Measurements from ENCODE around the gene NFIX.

The NFIX gene

DNA sequence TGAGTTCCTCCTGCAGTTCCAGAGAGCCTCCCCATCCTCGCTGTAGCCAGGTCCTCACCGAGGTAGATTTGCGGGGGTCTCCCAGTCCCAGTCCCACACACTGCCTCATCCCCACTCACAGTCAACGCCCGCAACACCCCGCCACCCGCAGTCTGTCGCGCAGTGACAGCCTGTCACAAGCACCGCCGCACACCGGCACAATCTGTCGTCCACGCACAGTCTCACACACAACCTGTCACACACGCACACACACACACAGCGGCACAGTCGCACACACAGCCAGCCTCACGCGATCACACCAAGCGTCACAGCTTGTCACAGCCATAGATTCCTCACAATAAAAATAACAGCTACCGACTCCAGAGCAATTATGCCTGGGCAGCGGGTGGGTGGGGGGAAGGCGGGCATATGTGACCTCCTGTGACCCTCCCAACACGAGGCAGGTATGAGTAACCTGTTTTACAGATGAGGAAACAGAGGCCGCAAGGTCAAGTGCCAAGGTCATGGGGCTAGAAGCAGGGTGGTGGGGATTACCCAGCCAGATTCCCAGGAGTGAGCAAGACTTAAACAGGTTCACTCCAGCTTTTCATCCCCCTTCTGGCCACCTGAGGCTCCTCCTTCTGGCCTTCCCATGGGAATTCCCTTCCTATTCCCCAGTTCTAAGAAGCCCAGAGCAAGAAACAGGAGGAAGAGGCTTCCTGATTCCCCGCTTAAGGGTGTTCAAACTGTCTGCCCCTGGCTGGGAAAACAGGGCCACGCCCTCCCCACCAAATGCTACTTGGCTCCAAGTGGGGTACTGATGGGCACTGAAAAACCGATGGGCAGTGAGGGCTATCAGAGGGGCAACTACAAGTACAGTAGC is 13.9 kb downstream of the NFIX start:
- DNase-seq: no peak

- DNase-seq: peak; percentile 51
Measured at GRCh38 chr19:13010038-13010991, 15.0 kb downstream of the NFIX start.

- DNase-seq: no peak
Measured at GRCh38 chr19:13010992-13011652, 15.8 kb downstream of the NFIX start.

DNA sequence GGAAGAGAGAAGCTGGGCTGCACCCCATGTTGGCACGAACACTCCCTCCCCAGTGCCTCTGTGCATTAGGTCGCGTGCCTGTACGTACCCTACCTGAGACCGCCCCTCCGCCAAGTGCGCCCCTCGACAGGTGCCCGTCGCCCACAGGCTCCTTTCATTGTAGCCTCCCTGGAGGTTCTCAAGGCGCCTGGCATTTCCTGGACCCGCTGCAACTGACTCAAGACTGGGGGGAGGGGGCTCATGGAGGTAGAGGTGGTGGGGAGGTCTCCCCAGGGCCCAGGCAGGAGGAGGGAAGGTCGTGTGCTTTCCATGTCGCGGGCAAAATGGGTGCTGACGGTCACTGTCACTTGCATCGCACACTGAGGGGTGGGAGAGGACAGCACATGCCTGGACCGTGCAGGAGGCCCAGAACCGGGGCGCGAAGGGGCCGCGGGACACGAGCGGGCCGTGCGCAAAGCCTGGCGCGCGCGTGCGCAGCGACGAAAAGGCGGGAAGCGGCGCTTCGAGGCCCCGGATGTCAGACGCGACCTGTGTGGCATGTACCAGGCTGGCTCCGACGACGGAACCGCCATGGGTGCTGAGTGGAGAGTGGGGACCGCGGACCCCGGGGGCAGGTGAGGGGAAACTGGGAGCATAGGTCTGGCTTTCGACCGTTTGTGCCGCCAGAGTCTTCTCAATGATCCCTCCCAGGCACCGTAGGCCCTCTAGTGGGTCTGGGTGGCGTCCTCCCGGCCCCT is 16.5 kb downstream of the NFIX start:
- peak; percentile 49 for DNase-seq

DNA sequence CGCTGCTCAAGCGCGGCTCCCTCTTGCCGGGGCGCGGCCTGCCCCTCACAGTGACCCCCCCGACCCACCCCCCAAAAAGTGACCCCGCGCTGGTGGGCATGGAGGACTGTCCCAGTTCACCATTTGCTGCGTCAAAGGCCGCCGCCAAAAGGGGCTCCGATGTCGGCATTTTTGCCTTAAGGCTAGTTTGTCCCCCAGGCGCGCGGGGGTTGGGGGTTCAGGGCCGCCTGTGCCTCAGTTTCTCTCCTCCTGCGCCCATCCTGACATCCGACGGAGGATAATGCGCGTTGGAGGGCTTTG is 17.1 kb downstream of the NFIX start:
- DNase-seq: no peak

DNA sequence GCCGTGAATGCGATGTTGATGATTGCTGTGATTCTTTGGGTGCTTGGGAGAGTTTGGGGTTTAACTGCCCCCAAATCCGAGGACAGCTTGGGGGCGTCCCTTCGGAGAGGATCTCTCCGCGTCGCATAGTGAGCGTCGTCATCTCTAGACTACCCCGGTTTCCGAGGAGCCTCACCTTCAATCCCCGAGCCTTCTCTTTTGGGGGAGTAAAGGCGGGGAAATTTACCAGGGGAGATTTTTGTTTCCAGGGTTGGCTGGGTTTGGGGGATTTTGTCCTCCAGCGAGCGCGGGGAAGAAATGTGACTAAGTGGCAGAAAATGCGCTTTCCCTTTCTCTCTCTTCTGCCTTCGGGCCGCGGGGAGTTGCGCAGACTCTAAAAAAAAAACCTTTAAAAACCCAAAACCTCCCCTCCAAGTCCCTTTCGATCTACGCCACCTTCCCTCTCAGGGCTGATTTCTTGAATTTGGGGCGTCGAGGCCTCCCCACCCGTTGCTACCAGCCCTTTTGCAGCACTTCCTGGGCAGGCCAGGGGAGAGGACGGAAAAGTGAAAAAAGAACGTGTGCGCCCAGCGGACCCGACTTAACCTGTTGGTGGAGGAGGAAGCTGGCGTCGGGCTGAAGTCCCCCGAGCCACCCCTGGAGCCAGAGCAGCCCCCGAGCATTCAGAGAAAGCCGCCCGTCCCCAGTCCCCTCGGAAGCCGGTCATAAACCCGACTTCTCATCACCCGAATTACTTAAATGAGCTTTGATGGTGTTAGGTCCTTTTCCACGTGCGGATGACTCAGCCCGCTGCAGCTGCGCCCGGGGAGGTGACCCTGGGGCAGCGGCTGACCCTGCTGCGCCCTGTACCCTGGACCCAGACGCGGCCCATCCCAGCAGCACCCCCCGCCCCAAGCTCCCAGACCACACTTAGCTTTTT is 17.7 kb downstream of the NFIX start:
- DNase-seq: peak; percentile 65

GRCh38 chr19:13013649-13014048 is 18.4 kb downstream of the NFIX start:
- no peak for DNase-seq

DNA sequence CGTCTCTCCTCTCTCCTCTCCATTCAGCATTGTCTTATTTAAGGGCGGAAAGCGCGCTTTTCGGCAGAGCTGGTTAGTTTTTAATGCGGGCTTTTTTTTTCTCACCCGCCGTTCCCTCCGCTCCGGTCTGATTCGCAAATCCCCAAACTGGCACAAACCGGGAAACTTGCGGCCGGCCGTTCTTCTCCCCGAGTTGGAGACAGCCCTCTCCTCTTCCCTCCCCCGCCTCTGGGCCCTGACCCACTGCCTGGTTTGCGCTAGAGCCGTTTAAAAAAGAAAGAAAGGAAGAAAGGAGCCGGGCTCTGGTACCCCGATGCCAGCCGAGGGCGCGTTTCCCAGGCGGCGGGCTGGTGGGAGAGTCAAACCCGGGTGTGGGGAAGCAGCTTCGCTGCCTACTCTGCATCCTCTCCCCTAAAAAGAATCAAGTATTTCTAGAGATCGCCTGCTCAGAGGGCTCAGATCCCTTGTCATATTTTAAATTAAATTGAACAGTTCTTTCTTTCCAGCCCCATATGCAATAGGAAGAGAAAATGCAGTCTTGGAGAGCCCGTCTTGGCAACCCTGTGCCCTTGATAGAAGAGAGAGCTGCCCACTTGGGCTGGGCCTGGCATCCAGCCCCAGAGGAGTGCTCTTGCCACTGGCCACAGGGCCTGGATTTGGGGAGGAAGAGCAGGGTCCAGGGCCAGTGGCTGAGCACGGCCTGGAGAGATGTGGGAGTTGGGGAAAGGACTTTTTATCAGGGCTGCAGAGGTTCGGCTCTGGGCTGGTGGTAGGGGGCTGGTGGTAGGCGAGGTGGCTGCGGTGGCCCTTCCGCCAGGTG is 19.0 kb downstream of the NFIX start:
- DNase-seq: peak; percentile 69

DNA sequence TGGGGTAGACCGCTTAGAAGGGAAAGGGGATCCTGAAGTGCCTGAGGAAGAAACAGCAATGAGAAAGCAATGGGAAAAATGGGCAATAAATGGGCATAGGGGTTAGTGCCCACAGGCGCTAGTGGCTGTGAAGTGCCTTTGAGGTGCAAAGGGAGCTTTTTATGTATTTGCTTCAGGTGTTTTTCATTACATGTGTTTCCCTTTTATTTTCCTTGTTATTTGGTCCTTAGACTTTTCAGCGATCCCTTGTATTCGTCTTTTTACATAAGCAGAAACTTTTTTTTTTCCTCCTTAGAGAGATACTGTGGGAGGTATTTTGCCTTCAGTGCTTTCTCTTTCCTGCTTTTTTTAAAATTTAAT is 19.6 kb downstream of the NFIX start:
- no peak for DNase-seq

DNA sequence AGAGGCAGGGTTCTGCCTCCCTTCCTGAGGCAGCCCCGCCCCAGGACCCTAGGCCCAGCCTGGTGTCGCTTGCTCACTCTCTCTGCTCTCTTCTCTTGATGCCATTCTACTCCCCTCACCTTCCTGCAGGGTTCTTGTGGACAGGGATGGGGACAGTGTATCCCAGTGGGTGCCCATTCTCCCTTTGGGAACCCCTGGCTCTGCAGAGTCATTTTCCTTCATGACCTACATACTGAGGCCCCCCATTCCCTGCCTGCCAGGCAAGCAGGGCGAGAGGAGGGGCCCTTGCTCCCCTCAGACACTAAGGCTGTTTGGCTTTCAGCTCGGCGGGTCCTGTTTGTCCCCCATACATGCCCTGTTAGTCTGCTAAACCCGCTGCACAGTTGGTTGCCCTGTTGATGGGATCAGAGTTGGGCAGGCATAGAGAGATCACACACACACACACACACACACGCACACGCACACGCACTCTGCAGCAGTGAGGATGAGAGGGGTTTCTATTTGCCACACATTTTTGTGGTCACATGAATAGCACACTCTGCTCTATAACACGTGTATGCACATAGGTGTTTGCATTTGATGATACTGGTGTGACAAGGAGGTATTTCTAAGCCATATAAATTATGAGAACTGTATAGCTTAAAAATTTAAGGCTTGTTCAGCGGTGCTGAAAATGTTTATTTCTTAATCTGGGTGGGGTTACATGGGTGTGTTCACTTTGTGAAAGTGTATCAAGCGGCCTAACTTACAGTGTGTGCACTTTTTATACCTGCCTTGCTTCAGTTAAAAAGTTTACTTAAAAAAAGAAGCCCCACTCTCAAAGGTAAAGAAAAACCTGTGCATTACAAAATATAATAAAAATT is 20.3 kb downstream of the NFIX start:
- no peak for DNase-seq

DNA sequence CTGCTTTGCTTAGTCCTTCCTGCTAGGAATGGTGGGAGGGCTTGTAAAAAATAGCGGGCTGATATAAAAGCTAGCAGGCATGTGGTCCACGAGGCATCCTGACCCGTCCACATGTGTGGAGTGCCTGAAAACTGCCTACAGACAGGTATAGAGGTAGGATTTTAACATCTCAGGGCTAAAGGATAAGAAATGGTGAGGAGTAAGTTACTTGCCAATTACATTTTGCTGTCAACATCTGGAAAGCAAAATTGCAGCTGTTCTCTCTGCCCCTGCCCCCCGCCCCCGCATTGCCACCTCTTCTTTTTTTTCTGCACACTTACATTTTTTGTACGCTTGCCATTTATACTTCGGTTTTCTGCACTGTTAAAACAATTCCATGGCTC is 21.0 kb downstream of the NFIX start:
- no peak for DNase-seq

- peak; percentile 50 for DNase-seq
Measured at GRCh38 chr19:13016628-13017305, 21.5 kb downstream of the NFIX start.

DNA sequence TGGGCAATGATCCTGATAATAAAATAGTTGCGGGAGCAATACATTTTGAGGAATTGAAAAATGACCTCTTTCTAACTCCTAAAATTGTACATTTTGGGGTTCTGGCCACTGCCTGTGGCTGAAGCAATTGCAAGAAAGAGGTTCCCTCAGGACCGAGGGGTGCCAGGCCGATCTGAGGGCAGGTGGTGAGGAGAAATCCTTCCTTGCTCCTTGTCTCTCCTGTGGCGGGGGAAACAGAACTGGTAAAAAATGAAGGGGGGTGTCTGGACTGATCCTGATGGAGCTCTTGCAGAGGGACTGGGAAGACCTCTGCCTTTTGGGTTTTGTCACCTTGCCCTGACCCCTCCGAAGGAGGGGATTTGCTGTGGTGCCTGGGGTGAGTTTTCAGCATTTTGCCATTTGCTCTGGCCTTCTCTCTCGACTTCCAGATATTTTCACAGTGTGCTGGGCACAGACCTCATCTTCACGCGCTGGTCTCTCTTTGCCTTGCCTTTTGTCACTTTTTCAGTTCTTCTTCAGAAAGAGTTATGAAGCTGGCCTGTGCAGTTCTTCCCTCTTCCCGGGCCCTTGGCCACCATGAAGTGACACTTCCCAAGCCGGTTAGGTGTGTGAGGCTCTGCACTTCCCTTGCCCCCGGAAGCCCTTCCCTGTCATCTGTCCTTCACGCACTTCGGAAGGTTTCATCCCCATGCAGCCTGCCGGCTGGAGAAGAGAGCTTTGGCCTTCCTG is 22.2 kb downstream of the NFIX start:
- DNase-seq: no peak

- DNase-seq: no peak
Measured at GRCh38 chr19:13018035-13018914, 23.0 kb downstream of the NFIX start.

- no peak for DNase-seq
Measured at GRCh38 chr19:13019332-13019731, 24.1 kb downstream of the NFIX start.

DNA sequence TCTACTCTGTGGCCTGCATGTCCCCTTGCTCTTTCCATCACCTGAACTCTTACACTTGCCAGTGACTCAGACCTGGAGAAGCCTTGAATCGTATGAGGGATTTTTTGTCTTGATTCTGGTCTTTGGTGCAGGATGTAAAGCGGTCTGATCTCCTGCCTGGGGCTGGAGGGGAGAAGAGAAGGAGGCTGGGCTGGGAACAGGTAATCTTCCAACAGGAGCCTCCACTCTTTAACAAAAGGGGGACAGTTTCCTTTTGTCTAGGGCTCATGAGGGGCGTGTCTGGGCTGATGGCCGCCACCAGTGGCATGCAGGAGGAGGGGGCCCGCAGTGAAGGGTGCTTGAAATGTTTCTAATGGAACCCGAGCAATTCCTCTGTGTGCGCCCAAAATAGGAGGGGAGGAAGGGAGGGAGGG is 24.7 kb downstream of the NFIX start:
- DNase-seq: no peak
